ENCODE measurements around the gene ARL10. TPM values are rescaled to one million over a fixed set of nuclear protein-coding genes. Genes with fewer than 3 reads are reported as not detected.

ARL10 gene
- total and polyA plus RNA-seq, 2 donors (not counting 1 experiment from before 2014, with no cell fraction given), result 13.1 to 27.9 TPM

GRCh38 chr5:176360894-176361436 lies 4.3 kb upstream of the ARL10 start:
- Histone ChIP-seq H3K9ac (ENCODE audit: low read length) (peak overlapping the region; percentile 96), H3K36me3 (replicated peaks in 1 of 2; ENCODE audit: control extremely low read depth in 1 of 2, control insufficient read depth in 1 of 2, extremely low read depth in 1 of 2, insufficient read depth in 2 of 2, low read length in 1 of 2) (peaks cover 0 to 18% of the 10 kb centered on the region in 2 experiments), H3K4me1 (ENCODE audit: control insufficient read depth in 2 of 2, insufficient read depth in 2 of 2, low read length in 2 of 2) (peaks cover 19 to 32% of the 10 kb centered on the region in 2 donors), H3K27ac (ENCODE audit: low read length in 2 of 2) (peak overlapping the region; percentile 77 to 92), H4K20me1 (ENCODE audit: control insufficient read depth, insufficient read depth, low read length, poor library complexity, severe bottlenecking) (peaks cover 25% of the 10 kb centered on the region), H3K79me2 (ENCODE audit: control insufficient read depth, insufficient read depth, low read length) (peaks cover 52% of the 10 kb centered on the region), H3K27me3 (replicated peaks in 1 of 4; ENCODE audit: control extremely low read depth in 1 of 4, control insufficient read depth in 3 of 4, insufficient read depth in 4 of 4, low read length in 3 of 4) (no peaks in the 10 kb centered on the region), H3K4me2 (replicated peaks; ENCODE audit: low read depth, low read length, poor library complexity, severe bottlenecking) (peak overlapping the region; percentile 85), H3K9me3 (ENCODE audit: control extremely low read depth in 1 of 3, control insufficient read depth in 2 of 3, insufficient read depth in 1 of 3, low read length in 2 of 3) (no peaks in the 10 kb centered on the region), H2AFZ (ENCODE audit: insufficient read depth, low read depth, low read length, poor library complexity, severe bottlenecking) (peak overlapping the region; percentile 88), H3K4me3 (ENCODE audit: control extremely low read depth in 1 of 5, extremely low read depth in 1 of 5, insufficient read depth in 1 of 5, low read depth in 2 of 5, low read length in 4 of 5) (peak overlapping the region; percentile 42 to 94 (median 82))
- Mint-ChIP-seq H3K4me3 (peak overlapping the region; percentile 98), H3K27ac (peak overlapping the region; percentile 98), H3K4me1 (peaks cover 40% of the 10 kb centered on the region), H3K27me3 (no peaks in the 10 kb centered on the region), H3K9me3 (ENCODE audit: insufficient read depth) (no peaks in the 10 kb centered on the region)
- DNase-seq (no peak), ATAC-seq (ENCODE audit: low read depth) (no peak)
- ChIA-PET CTCF (interaction anchor here (1.5 to 3.4 kb wide), 4 partner anchors 56 to 212 kb away, joined by 3 to 15 read pairs (median 5); partner anchors contain the start of genes CLTB and FAF2), POLR2A (interaction anchor here (0.8 to 1.4 kb wide), 4 partner anchors 9 to 176 kb away, joined by 3 to 7 read pairs (median 3); partner anchors contain the start of gene RNF44)
- intact Hi-C loops (cut with micrococcal nuclease), result loop anchor here (1.0 to 5.0 kb wide), 5 partner anchors 28 to 176 kb away; partner anchors contain the start of genes CLTB, FAF2, RNF44 and SIMC1
- TF ChIP-seq EZH2 (IDR thresholded peaks at IDR 0.05; ENCODE audit: borderline replicate concordance, insufficient read depth, low read depth, low read length, poor library complexity, severe bottlenecking), result no peak
- TF ChIP-seq, protein P1, sequence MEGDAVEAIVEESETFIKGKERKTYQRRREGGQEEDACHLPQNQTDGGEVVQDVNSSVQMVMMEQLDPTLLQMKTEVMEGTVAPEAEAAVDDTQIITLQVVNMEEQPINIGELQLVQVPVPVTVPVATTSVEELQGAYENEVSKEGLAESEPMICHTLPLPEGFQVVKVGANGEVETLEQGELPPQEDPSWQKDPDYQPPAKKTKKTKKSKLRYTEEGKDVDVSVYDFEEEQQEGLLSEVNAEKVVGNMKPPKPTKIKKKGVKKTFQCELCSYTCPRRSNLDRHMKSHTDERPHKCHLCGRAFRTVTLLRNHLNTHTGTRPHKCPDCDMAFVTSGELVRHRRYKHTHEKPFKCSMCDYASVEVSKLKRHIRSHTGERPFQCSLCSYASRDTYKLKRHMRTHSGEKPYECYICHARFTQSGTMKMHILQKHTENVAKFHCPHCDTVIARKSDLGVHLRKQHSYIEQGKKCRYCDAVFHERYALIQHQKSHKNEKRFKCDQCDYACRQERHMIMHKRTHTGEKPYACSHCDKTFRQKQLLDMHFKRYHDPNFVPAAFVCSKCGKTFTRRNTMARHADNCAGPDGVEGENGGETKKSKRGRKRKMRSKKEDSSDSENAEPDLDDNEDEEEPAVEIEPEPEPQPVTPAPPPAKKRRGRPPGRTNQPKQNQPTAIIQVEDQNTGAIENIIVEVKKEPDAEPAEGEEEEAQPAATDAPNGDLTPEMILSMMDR (IDR thresholded peaks at IDR 0.05), result no peak
- WGBS (ENCODE audit: insufficient coverage), result 7% methylated on average over 19 of the region's 27 CpGs
